HG02981 (cell line): ENCODE results near the gene KIAA1328.

Experiments
- ATAC-seq: cut with Tn5 transposase; IDR thresholded peaks from one replicate; pipeline ENCODE4 v1.9.1; 2021; ENCODE audit warnings: mild to moderate bottlenecking, moderate library complexity; ENCODE audit not compliant: unreplicated experiment

KIAA1328 gene

GRCh38 chr18:36947820-36948348, 119.0 kb downstream of the KIAA1328 start:
- ATAC-seq: no peak

GRCh38 chr18:36950282-36950681, 121.4 kb downstream of the KIAA1328 start:
- no peak for ATAC-seq

- no peak for ATAC-seq
Observed at GRCh38 chr18:36950960-36951359, 122.0 kb downstream of the KIAA1328 start.

GRCh38 chr18:36953047-36953446, 124.1 kb downstream of the KIAA1328 start:
- no peak for ATAC-seq

GRCh38 chr18:36960038-36960437, 131.1 kb downstream of the KIAA1328 start:
- ATAC-seq: no peak

GRCh38 chr18:36963464-36963863, 134.5 kb downstream of the KIAA1328 start:
- ATAC-seq: no peak

- no peak for ATAC-seq
Observed at GRCh38 chr18:36974686-36975085, 145.8 kb downstream of the KIAA1328 start.

- ATAC-seq: no peak
Observed at GRCh38 chr18:36977121-36977520, 148.2 kb downstream of the KIAA1328 start.

GRCh38 chr18:36993068-36993467, 164.1 kb downstream of the KIAA1328 start:
- no peak for ATAC-seq

GRCh38 chr18:37006742-37007141, 177.8 kb downstream of the KIAA1328 start:
- no peak for ATAC-seq

GRCh38 chr18:37012452-37012851, 183.5 kb downstream of the KIAA1328 start:
- ATAC-seq: peak; percentile 53

GRCh38 chr18:37019157-37019827, 190.4 kb downstream of the KIAA1328 start:
- no peak for ATAC-seq

GRCh38 chr18:37033419-37033818, 204.5 kb downstream of the KIAA1328 start:
- no peak for ATAC-seq

- no peak for ATAC-seq
Observed at GRCh38 chr18:37042381-37042780, 213.5 kb downstream of the KIAA1328 start.

- ATAC-seq: no peak
Observed at GRCh38 chr18:37055137-37055802, 226.3 kb downstream of the KIAA1328 start.

GRCh38 chr18:37064187-37064586, 235.3 kb downstream of the KIAA1328 start:
- no peak for ATAC-seq

- ATAC-seq: no peak
Observed at GRCh38 chr18:37065254-37065653, 236.3 kb downstream of the KIAA1328 start.

- no peak for ATAC-seq
Observed at GRCh38 chr18:37084912-37085311, 256.0 kb downstream of the KIAA1328 start.

GRCh38 chr18:37085362-37085761, 256.4 kb downstream of the KIAA1328 start:
- ATAC-seq: no peak

- no peak for ATAC-seq
Observed at GRCh38 chr18:37107748-37108522, 279.0 kb downstream of the KIAA1328 start.

GRCh38 chr18:37122877-37123276, 293.9 kb downstream of the KIAA1328 start:
- no peak for ATAC-seq

- no peak for ATAC-seq
Observed at GRCh38 chr18:37124516-37124915, 295.6 kb downstream of the KIAA1328 start.
